Activated CD8-positive, alpha-beta T cell treated with anti-CD3 and anti-CD28 coated beads for 36 hours (primary cell): ENCODE results near the gene SAMD9. TPM values are rescaled to one million over a fixed set of nuclear protein-coding genes. Genes with fewer than 3 reads are reported as not detected.
"Not testable (repeated sequence)": the region's sequence is repeated elsewhere in the genome, so short reads cannot be mapped to it uniquely, and the experiment has no call there.

Experiments
- ATAC-seq: fragments of 200-7000 bp; cut with Tn5 transposase; one replicate; pipeline ENCODE4 v1.10.0; 2021; ENCODE audit warnings: mild to moderate bottlenecking, moderate library complexity
- CTCF ChIA-PET: fragments of 350-600 bp; sonication (Branson Sonifier 250); formaldehyde crosslinking; loops from one replicate; lab custom pipeline; 2021; ENCODE audit warnings: antibody characterized with exemption; lab: Charles Lee
- POLR2A ChIA-PET: fragments of 350-600 bp; sonication (Branson Sonifier 250); formaldehyde crosslinking; loops from one replicate; lab custom pipeline; 2021; ENCODE audit warnings: antibody characterized with exemption; lab: Charles Lee
- DNase-seq: peaks from one replicate; pipeline ENCODE4 v3.0.0-alpha.2; 2020
- H3K27ac Mint-ChIP-seq: one replicate; pipeline ENCODE4 v1.8.0; 2021; ENCODE audit warnings: mild to moderate bottlenecking, mixed read lengths
- H3K27me3 Mint-ChIP-seq: one replicate; pipeline ENCODE4 v1.8.0; 2021; ENCODE audit warnings: mixed read lengths
- H3K36me3 Mint-ChIP-seq: one replicate; pipeline ENCODE4 v1.8.0; 2021; ENCODE audit warnings: low read depth, mixed read lengths
- H3K4me1 Mint-ChIP-seq: one replicate; pipeline ENCODE4 v1.8.0; 2021; ENCODE audit warnings: low read depth, mixed read lengths
- H3K4me3 Mint-ChIP-seq: one replicate; pipeline ENCODE4 v1.8.0; 2021; ENCODE audit warnings: mild to moderate bottlenecking, moderate library complexity, mixed read lengths
- H3K9me3 Mint-ChIP-seq: one replicate; pipeline ENCODE4 v1.8.0; 2021; ENCODE audit warnings: mixed read lengths
- intact Hi-C: fragments of 100-400 bp; cut with micrococcal nuclease; formaldehyde crosslinking; loops from one replicate; pipeline ENCODE4 v1.10.0; 2022
- total RNA-seq, 2 experiments: library from RNA; stranded (reverse); gene quantifications; one replicate each; pipeline ENCODE4 v1.2.3, GENCODE V29; 2021
- TF ChIP-seq, protein P1 (sequence below): fragments of 200-600 bp; IDR thresholded peaks from one replicate; pipeline ENCODE4 v1.8.0; 2022; ENCODE audit warnings: antibody characterized with exemption, mild to moderate bottlenecking

Gene SAMD9
- total RNA-seq, 2 experiments from 2014 or later = 13.6 to 14.6 TPM

GRCh38 chr7:93140582-93141191, 22.9 kb upstream of the SAMD9 start:
- Mint-ChIP-seq H3K36me3 (peaks cover 37% of the 10 kb centered on the region), H3K27ac (no peak overlapping the region), H3K27me3 (no peaks in the 10 kb centered on the region), H3K9me3 (peaks cover 8% of the 10 kb centered on the region), H3K4me1 (peaks cover 3% of the 10 kb centered on the region), H3K4me3 (no peak overlapping the region)
- ATAC-seq = no peak
- CTCF ChIA-PET = no interaction called here
- TF ChIP-seq, protein P1, sequence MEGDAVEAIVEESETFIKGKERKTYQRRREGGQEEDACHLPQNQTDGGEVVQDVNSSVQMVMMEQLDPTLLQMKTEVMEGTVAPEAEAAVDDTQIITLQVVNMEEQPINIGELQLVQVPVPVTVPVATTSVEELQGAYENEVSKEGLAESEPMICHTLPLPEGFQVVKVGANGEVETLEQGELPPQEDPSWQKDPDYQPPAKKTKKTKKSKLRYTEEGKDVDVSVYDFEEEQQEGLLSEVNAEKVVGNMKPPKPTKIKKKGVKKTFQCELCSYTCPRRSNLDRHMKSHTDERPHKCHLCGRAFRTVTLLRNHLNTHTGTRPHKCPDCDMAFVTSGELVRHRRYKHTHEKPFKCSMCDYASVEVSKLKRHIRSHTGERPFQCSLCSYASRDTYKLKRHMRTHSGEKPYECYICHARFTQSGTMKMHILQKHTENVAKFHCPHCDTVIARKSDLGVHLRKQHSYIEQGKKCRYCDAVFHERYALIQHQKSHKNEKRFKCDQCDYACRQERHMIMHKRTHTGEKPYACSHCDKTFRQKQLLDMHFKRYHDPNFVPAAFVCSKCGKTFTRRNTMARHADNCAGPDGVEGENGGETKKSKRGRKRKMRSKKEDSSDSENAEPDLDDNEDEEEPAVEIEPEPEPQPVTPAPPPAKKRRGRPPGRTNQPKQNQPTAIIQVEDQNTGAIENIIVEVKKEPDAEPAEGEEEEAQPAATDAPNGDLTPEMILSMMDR = no peak
- DNase-seq = no peak
- POLR2A ChIA-PET = no interaction called here
- intact Hi-C loops = no loop called here

- ATAC-seq (no peak), DNase-seq (no peak)
- H3K4me3 Mint-ChIP-seq = no peak overlapping the region
- no peaks in the 10 kb centered on the region for H3K27me3 Mint-ChIP-seq
- ChIA-PET POLR2A (no interaction called here), CTCF (no interaction called here)
- TF ChIP-seq, protein P1 = no peak
- H3K9me3 Mint-ChIP-seq = peaks cover 21% of the 10 kb centered on the region
- intact Hi-C loops = no loop called here
- H3K27ac Mint-ChIP-seq = no peak overlapping the region
- H3K4me1 Mint-ChIP-seq = no peaks in the 10 kb centered on the region
- peaks cover 47% of the 10 kb centered on the region for H3K36me3 Mint-ChIP-seq
These were observed 20.8 kb upstream of the SAMD9 start for GRCh38 chr7:93138576-93138975.

DNA sequence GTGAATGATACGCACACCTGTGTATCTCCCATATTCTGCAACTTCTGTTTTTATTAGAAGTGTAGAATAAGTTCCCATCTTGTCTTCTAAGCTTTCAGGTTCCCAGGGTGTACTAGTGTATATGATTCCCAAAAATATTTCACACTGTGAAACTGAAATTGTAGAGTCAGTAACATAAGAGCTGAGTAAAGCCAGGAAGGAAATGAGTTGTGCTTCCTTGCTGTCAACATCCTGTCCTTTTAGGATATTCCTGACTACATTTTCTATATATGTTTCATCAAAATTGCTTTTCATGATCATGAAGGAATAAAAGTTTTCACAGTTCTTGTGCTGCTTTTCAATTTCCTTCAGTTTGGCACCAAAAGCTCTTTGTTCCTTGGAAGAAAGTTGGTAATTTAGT, 15.2 kb upstream of the SAMD9 start:
- DNase-seq = no peak
- Mint-ChIP-seq H3K4me1 (no peaks in the 10 kb centered on the region), H3K27me3 (no peaks in the 10 kb centered on the region), H3K27ac (no peak overlapping the region), H3K4me3 (no peak overlapping the region), H3K36me3 (peaks cover 38% of the 10 kb centered on the region), H3K9me3 (peaks cover 52% of the 10 kb centered on the region)
- TF ChIP-seq, protein P1 = no peak
- intact Hi-C loops = no loop called here
- ATAC-seq = no peak
- ChIA-PET POLR2A (no interaction called here), CTCF (no interaction called here)

- no peak overlapping the region for H3K27ac Mint-ChIP-seq
- ChIA-PET CTCF (no interaction called here), POLR2A (no interaction called here)
- no peaks in the 10 kb centered on the region for H3K27me3 Mint-ChIP-seq
- H3K4me3 Mint-ChIP-seq = no peak overlapping the region
- H3K36me3 Mint-ChIP-seq = peaks cover 34% of the 10 kb centered on the region
- H3K9me3 Mint-ChIP-seq = peaks cover 50% of the 10 kb centered on the region
- TF ChIP-seq, protein P1 = no peak
- intact Hi-C loops = no loop called here
- ATAC-seq (no peak), DNase-seq (no peak)
- no peaks in the 10 kb centered on the region for H3K4me1 Mint-ChIP-seq
These were observed 14.4 kb upstream of the SAMD9 start for GRCh38 chr7:93132216-93132615.

DNA sequence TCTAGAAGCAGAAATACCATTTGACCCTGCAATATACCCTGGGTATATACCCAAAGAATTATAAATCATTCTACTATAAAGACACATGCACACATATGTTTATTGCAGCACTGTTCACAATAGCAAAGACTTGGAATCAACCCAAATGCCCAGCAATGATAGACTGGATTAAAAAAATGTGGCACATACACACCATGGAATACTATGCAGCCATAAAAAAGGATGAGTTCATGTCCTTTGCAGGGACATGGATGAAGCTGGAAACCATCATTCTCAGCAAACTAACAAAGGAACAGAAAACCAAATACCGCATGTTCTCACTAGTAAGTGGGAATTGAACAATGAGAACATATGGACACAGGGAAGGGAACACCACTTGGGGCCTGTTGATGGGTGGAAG, 9.2 kb upstream of the SAMD9 start:
- H3K36me3 Mint-ChIP-seq, H3K27me3 Mint-ChIP-seq, H3K27ac Mint-ChIP-seq, H3K4me1 Mint-ChIP-seq, CTCF ChIA-PET, ATAC-seq, POLR2A ChIA-PET, intact Hi-C loops, DNase-seq, H3K4me3 Mint-ChIP-seq: not testable (repeated sequence)
- H3K9me3 Mint-ChIP-seq = peaks cover 57% of the 10 kb centered on the region

DNA sequence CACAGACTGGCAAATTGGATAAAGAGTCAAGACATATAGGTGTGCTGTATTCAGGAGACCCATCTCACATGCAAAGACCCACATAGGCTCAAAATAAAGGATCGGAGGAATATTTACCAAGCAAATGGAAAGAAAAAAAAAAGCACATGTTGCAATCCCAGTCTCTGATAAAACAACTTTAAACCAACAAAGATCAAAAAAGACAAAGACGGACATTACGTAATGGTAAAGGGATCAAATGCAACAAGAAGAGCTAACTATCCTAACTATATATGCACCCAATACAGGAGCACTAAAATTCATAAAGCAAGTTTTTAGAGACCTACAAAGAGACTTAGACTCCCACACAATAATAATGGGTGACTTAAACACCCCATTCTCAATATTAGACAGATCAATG, 5.8 kb upstream of the SAMD9 start:
- CTCF ChIA-PET, H3K27ac Mint-ChIP-seq, H3K4me3 Mint-ChIP-seq, POLR2A ChIA-PET, DNase-seq, intact Hi-C loops, H3K4me1 Mint-ChIP-seq, ATAC-seq, H3K36me3 Mint-ChIP-seq, H3K27me3 Mint-ChIP-seq: not testable (repeated sequence)
- H3K9me3 Mint-ChIP-seq = peaks cover 34% of the 10 kb centered on the region
